Fibroblast of pulmonary artery (primary cell): ENCODE results near the gene GRIFIN.

Experiments used
- DNase-seq: peaks from one replicate; pipeline ENCODE4 v3.0.0-alpha.2; 2010; ENCODE audit warnings: low read depth
- H3K4me3 ChIP-seq: replicated peaks from 2 replicates; pipeline ENCODE4 v1.5.1; 2011; ENCODE audit warnings: low read depth, mild to moderate bottlenecking, control low read depth, low read length, moderate library complexity
- TF ChIP-seq, protein P1 (sequence below): IDR thresholded peaks from 2 replicates; pipeline ENCODE4 v1.5.1; 2011; ENCODE audit warnings: mild to moderate bottlenecking, control low read depth, low read length, inconsistent platforms; ENCODE audit errors: missing control alignments

The GRIFIN gene

GRCh38 chr7:2477447-2478398 is 1.5 kb upstream of the GRIFIN start:
- H3K4me3 ChIP-seq, result no peak overlapping the region
- peak; percentile 60 for DNase-seq
- TF ChIP-seq, protein P1, sequence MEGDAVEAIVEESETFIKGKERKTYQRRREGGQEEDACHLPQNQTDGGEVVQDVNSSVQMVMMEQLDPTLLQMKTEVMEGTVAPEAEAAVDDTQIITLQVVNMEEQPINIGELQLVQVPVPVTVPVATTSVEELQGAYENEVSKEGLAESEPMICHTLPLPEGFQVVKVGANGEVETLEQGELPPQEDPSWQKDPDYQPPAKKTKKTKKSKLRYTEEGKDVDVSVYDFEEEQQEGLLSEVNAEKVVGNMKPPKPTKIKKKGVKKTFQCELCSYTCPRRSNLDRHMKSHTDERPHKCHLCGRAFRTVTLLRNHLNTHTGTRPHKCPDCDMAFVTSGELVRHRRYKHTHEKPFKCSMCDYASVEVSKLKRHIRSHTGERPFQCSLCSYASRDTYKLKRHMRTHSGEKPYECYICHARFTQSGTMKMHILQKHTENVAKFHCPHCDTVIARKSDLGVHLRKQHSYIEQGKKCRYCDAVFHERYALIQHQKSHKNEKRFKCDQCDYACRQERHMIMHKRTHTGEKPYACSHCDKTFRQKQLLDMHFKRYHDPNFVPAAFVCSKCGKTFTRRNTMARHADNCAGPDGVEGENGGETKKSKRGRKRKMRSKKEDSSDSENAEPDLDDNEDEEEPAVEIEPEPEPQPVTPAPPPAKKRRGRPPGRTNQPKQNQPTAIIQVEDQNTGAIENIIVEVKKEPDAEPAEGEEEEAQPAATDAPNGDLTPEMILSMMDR, result peak; percentile 81

DNA sequence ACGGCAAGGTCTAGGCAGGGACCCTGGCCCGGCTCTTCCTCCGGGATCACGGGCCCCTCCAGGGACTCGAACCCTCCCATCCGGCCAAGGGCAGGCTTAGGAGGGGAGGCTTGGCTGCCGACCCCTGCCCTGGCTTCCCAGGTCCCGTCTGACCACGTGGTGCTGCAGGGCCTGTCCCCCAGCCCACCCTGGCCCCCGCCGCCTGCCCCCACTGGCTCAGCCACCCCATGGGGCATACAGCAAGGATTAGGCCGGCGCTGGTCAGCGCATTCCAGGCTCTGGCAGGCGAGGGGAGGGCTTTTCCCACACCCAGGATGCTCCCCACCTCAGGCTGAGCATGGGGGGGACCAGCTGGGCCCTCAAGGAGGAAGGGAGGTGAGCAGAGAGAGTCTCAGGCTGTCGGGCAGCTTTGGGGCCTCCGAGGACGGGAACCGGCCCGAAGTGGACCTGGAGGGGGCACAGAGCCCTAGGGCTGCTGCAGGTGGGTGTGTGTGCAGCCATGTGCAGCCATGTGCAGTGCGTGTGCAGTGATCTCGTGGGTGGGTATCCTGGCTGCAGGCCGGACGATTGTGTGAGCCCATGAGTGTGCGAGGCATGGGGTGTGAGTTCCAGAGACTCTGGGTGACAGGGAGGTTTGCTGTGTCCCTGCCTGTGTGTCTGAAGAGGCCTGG is 713 bp upstream of the GRIFIN start:
- no peak overlapping the region for H3K4me3 ChIP-seq
- no peak for DNase-seq
- TF ChIP-seq, protein P1, result no peak

- no peak for DNase-seq
- no peak overlapping the region for H3K4me3 ChIP-seq
- TF ChIP-seq, protein P1, result no peak
Measured at GRCh38 chr7:2475678-2476015, 551 bp downstream of the GRIFIN start.

DNA sequence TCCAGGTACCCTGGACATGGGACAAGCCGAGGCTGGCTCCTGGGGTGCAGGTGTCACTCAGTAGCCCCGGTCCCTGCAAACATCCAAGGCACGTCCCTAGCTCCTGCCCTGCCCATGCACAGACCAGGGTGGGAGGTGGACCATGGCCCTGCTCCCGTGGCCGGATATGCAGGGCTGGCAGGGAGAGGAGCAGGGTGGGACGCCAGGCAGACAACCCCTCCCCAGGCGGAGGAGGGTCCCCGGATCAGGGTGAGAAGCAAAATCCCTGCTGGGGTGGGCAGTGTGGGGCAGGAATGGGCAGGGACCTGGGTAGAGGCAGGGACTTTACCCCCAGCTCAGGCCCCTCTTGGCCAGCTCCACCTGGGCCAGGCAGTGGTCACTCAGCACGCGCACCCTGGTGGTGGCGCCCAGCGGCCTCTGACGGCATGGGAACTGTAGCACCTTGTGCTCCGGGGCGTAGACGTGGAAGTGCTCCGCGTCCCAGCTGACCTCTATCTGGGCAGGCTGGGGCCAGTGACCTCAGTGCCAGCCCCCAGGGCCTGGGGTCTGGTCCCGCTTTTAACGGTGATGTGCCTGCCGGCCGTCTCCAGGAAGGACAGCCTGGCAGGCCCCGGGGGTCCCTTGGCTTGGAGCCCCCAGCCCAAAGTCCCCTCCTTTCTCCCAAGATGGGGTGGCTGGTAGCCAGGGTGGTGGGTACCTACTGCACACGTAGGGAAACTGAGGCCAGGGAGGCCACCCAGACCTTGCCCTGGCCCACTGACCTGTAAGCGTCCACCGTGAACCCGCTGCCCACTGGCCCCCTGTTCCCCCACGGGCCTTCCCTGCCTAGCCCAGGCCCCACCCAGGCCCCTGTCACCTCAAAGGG is 1.2 kb downstream of the GRIFIN start:
- TF ChIP-seq, protein P1, result no peak
- no peak for DNase-seq

GRCh38 chr7:2474224-2474623 is 2.0 kb downstream of the GRIFIN start:
- TF ChIP-seq, protein P1, result no peak
- DNase-seq, result no peak

More for the DNA sequence above, 1.2 kb downstream of the GRIFIN start:
- no peak overlapping the region for H3K4me3 ChIP-seq

GRCh38 chr7:2473496-2474180 is 2.6 kb downstream of the GRIFIN start:
- DNase-seq, result no peak
- H3K4me3 ChIP-seq, result no peak overlapping the region
- TF ChIP-seq, protein P1, result no peak

More at GRCh38 chr7:2474224-2474623, 2.0 kb downstream of the GRIFIN start:
- H3K4me3 ChIP-seq, result no peak overlapping the region
